Putamen (tissue), 1 donor: ENCODE measurements around the gene PKN2.

Experiments used
- DNase-seq: peaks from one replicate; pipeline ENCODE4 v3.0.0-alpha.2; 2016; ENCODE audit warnings: low spot score

Gene PKN2

DNA sequence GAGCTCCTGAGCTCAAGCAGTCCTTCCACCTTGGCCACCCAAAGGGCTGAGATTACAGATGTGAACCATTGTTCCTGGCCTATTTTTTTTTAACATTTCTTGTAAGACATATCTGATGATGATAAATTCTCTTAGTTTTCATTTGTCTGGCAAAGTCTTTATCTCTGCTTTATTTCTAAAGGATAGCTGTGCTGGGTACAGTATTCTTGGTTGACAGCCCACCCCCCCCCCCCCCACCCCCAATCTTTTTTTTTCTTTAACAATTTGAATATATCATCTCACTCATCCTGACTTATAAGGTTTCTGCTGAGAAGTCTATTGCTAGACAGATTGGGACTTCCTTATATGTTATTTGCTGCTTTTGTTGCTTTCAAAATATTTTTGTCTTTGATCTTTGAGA, 51.3 kb downstream of the PKN2 start:
- DNase-seq, result no peak

DNA sequence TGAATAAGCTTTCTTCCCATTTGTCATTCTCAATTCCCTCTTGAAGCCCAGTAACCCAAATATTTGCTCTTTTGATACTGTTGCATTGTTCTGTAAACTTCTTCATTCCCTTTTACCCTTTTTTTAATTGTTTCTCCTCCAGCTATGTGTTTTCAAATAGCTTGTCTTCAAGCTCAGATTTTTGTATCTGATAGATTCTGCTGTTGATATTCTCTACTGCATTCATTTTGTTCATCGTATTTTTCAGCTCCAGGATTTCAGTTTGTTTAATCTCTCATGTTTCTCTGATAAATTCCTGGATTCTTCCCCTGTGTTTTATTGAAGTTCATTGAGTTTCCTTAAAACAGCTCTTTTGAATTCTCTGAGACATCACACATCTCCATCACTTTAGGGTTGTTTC, 51.8 kb downstream of the PKN2 start:
- DNase-seq, result no peak

DNA sequence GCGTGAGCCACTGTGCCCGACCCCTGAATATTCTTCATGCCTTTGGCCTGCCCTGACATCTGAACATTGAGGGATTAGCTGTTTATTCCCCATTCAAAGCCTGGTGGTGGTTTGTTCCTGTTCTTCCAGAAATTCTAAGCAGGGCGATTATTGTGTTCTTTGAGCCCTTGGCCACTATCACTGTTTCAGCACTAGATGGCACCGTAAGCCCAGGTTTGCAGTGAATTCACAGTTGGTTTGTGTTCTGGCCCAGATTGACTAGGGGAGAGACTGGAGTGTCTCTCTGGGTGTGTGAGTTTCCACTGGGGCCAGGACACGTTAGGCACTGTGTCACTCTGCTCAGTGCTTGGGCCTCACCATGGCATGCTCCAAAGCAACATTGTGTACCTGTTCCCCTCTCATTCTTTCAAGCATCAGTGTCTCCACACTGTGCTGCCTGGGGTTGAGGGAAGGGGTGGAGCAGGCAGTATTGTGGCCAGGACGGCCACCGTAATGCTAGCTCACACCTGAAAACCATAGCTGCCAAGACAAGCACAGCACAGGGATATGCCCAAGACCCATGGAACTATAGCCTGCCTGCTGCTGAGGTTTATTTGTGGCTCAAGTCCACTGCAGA, 52.7 kb downstream of the PKN2 start:
- DNase-seq, result no peak

DNA sequence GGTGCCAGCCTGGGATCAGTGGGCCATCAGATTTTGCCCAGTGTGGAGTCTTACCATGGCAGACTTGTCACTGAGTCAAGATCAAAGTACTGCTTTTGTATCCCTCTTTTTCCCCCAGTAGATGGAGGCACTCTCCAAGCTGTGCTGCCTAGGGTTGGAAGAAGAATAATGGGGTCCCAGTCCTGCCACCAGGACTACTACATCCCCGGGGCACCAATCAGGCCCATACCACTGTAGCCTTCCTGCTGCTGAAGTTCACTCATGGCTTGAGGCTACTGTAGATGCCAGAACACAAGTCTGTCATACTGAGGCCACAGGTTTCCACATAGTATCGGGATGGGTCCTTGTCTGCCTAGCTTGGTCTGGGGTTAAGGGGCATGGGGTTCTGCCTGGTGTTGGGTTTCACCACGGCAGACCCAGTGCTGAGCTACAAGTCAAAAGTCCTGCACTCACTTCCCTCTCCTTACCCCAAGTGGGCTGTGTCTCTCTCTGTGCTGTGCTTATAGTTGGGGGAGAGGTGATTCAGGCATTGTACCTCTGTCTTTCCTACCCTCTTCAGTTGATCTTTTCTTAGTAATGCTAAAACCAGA, 53.4 kb downstream of the PKN2 start:
- DNase-seq, result no peak

DNA sequence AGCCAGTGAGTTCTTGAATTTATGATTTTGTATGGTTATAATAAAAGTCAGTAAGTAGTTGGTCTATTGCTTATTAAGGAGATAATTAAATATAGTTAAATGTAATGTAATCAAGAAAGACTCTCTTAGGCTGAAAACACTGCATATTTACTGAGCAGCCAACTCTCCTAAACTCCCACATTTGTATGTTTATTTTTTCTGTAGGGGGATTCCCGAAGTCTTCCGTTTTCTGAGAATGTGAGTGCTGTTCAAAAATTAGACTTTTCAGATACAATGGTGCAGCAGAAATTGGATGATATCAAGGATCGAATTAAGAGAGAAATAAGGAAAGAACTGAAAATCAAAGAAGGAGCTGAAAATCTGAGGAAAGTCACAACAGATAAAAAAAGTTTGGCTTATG, 56.7 kb downstream of the PKN2 start:
- DNase-seq, result no peak

DNA sequence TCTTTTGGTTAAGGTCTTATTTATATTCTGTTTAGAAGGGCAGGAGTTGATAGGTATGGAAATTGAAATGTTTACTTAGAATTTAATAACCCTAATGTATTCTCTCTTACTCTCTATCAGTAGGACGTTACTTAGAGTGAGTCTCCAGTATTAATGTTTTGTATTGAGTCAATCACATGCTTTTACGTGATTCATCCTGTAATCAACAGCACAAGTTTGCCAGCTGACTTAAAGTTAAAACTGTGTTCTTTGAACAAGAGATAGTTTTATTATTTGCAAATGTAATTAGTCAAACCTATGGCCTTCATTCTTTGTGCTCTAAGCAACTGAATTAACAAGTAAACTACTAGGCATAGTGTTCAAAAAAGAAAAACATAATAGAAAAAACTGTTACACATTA, 57.3 kb downstream of the PKN2 start:
- DNase-seq, result no peak

DNA sequence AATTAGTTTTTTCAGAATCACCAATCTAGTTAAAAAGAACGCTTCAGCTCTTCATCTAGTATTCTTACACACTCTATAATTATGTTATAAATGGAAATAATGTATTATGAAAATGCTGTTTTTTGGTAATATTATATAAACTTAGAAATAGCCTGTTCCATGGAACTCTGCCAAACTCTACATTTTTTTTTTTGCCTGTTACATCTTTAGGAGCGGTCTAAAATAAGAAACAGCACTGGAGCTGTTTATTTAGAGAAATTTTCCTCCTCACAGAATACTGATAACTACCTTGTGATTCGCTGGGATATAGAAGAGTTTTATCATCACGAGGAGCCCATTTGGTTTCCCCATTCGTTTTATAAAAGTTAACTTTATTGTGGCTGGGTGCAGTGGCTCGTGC, 58.5 kb downstream of the PKN2 start:
- no peak for DNase-seq

DNA sequence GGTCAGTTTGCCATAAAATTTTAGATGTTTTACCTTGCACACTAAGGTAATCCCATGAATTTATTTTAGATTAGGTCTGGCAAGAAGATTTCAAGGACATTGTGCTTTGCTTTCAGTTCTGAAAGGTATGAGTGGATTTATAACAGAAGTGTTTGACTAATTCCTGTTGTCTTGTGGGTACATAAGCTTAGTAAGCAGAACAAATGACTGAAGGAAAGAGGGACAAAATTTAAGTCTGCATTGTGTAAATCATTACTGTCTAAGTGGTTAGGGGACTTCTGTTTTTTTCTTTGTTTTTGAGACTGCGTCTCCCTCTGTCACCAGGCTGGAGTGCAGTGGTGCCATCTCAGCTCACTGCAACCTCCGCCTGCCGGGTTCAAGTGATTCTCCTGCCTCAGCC, 60.1 kb downstream of the PKN2 start:
- no peak for DNase-seq

DNA sequence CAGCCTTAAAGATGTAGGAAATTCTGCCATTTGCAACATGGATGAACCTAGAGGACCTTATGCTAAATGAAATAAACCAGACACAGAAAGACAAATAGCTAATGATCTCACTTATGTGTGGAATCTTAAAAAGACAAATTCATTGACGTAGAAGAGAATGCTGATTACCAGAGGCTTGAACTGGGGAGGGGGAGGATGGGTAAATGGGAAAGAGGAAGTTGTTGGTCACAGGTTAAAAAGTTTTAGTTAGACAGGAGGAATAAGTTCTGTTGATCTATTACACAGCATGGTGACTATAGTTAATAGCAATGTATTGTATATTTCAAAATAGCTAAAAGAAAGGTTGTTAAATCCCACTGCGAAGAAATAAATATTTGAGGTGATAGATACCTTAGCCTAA, 62.8 kb downstream of the PKN2 start:
- no peak for DNase-seq

DNA sequence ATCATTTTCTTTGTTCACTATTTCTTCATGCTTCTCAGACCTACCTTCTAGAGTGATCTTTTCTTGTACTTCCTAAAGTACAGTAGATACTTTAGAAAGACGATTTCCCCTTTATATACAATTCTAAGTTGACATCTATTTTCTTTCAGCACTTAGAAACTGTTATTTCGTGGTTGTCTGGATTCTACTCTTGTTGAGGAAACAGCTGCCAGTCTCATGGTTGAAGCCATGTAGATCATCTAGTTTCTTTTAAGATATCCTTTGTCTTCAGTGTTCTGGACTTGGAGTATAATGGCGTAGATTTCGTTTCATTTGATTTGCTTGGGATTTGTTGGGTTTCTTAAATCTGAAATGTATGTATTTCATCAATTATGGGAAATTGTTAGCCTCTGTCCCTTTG, 67.6 kb downstream of the PKN2 start:
- DNase-seq, result no peak

DNA sequence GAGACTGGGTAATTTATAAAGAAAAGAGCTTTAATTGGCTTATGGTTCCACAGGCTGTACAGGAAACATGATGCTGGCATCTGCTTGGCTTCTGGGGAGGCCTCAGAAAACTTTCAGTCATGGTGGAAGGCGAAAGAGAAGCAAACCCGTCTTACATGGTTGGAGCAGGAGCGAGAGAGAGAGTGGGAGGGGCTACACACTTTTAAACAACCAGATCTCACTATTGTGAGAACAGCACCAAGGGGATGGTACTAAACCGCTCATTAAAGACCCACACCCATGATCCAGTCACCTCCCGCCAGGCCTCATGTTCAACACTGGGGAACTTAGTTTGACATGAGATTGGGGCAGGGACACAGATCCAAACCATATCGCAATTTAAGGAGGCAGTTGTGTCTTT, 69.4 kb downstream of the PKN2 start:
- DNase-seq, result no peak

DNA sequence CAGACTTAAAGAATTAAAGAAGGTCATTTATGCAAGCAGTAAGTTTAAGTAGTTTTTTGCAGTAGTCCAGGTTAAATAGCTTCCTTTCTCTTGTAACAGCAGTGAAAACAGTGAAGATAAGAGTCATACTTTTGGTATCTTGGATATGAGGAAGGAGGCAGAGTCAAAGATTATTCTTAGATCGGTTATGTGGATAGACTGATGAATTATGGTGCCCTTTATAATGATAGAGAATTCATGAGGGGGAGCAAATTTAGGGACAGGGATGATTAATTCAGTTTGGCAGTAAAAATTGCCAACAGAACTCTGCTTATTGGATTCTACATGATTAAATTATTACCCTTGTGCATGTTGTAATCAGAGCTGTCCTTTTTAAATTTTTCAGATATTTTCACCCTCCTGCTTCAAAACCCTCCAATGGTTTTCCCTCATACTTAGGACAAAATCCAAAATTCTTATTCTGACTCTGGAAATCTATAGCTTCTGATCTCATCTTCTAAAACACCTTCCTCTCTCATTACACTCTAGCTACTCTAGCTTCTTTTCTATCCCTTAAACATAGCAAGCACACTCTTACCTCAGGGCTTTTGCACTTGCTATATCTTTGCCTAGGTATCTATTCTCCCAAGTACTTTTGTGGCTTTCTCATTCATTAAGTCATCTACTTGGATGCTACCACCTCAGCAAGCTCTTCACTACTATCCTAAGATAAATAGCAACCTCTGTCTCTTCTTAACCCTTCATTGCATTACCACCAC, 79.8 kb downstream of the PKN2 start:
- DNase-seq, result no peak

DNA sequence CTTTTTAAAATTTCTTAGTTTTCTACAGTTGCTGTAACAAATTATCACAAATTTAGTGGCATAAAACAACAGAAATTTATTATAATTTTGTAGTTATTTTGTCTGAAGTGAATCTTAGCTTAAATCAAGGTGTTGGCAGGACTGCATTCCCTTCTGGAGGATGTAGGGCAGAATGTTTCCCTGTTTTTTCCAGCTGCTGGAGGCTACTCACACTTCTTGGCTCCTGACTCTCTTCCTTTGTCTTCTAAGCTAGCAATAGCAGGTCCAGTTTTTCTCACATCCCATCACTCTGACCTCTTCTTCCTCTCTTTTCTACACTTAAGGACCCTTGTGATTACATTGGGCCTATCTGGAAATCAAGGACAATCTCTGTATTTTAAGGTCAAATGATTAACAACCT, 84.1 kb downstream of the PKN2 start:
- DNase-seq, result no peak

DNA sequence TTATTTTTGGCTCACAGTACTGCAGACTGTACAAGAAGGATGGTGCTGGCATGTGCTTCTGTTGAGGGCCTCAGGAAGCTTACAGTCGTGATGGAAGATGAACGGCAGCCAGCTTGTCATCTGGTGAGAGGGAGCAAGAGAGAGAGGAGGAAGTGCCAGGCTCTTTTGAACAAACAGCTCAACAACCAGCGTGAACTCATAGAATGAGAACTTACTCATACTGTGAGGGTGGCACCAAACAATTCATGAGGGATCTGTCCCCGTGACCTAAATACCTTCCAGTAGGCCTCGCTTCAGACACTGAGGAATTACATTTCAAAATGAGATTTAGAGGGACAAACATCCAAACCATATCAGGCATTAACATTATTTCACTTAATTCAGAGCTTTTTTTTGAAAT, 84.7 kb downstream of the PKN2 start:
- DNase-seq, result no peak

DNA sequence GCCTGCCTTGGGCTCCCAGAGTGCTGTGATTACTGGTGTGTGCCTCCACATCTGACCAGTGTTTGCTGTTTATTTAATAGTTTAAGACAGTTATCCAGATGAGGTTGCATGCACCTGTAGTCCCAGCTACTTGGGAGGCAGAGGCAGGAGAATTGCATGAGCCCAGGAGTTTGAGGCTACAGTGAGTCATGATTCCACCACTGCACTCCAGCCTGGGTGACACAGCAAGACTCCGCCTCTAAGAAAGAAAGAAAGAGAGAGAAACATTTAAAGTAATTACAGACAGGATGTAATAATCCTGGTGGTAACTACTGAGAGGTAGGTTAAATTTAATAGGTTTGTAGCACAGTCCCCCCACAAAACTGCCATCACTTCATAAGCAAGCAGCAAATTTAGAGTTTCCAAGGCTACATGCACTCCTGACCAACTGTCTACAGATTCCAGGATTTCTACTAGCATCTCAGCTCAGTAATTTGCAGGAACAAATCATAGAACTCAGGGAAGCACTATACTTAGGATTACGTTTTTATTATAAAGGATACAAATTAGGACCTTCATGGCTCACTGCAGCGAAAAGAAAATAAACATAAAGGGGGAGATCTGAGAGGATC, 89.6 kb downstream of the PKN2 start:
- DNase-seq, result no peak

DNA sequence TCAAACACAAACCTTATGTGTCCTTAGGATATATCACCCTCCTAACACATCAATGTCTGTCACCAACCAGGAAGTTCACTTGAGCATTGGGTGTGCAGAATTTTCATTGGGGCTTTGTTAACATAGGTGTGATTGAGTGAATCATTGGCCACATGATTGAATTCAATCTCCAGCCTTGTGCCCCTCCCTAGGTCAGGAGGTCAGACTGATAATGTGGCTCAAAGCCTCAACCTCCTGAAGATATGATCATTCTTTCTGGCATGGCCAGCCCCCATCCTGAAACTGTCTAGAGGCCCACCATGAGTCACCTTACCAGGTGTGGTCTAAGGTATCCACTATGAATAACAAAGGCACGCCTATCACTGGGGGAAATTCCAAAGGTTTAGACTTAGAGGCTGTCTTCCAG, 90.1 kb downstream of the PKN2 start:
- no peak for DNase-seq

DNA sequence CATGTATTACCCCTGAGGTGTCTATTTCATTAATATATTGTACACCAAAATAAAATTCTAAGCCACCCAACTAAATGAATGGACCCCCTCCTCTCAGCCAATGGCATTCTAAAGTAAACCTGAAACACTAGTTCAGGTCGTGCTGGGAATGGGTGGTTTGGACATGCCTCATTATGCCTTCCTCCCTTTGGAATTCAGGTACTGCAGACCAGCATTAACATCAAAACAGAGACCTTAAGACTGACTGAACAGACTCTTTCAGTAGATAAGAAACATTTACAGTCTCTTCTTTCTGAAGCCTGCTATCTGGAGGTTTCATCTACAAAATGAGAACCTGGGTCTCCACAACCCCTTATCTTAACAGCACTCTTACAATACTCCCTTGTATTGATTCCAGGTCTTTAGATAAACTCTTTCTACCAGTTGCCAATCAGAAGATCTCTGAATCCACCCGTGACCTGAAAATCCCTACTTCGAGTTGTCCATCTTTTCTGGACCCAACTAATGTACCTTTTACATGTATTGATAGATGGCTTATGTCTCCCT, 93.6 kb downstream of the PKN2 start:
- no peak for DNase-seq

DNA sequence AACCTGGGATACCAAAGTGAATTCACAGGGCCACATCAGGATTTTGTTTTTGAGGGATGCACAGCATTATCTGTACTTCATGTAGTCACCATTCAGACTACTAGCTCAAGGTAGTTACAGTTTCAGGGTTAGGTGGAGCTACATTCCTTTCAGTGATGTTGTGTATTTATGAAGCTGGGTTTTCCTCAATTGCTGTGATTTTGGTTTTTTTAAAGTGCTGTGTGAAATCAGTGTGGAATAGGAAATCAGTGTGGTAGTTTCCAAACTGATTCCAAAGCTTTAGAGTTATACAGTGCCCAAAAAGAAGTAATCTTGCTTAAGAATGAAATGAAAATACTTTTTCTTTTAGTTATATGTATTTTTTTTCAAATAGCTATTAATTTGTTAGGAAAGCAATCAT, 95.8 kb downstream of the PKN2 start:
- no peak for DNase-seq

DNA sequence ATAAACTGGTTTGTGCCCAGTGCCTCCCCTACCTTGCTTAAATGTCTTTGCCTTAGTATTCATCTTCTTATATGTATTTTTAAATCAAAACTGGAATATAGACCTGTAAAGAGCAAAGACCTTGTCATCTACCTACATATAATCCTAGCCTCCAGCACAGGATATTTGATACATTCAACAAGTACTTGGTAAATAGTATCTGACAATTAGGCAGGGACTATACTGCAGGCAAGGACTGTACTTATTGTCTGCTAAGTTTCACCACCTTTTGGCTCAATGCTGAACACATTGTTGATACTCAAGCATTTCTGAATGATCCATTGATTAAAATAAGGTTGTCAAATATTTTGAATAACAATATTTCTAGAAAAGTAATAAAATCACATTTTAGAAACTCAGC, 96.4 kb downstream of the PKN2 start:
- DNase-seq, result no peak

DNA sequence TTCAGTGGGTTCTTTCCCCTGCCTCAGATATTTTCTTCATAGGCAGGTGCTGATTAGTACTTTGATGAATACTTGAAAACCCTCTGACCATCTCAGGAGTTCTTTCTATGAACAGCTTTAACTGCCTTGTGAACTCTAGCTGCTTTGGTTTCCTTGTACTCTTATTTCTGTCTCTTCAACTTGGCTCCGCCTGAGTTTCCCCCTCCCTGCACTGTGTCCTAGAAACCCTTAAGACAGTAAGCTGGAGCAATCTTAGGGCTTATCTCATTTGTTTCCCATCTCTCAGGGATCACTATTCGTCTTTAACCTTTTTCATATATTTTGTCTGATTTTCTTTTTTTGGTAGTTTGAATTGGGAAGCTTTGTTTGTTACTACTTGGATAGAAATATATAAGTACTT, 99.1 kb downstream of the PKN2 start:
- no peak for DNase-seq

DNA sequence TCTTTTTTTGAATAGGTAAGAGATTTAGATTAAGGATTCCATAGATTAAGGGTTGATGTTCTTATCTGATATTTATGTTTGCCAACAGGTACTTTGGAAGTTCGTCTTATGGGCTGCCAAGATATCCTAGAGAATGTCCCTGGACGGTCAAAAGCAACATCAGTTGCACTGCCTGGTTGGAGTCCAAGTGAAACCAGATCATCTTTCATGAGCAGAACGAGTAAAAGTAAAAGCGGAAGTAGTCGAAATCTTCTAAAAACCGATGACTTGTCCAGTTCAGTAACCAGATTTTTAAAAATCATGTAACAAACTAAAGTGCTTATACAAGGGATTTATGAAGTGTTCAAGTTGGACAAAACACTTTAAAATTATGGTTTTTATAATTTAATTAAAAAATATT, 100.5 kb downstream of the PKN2 start:
- DNase-seq, result no peak

DNA sequence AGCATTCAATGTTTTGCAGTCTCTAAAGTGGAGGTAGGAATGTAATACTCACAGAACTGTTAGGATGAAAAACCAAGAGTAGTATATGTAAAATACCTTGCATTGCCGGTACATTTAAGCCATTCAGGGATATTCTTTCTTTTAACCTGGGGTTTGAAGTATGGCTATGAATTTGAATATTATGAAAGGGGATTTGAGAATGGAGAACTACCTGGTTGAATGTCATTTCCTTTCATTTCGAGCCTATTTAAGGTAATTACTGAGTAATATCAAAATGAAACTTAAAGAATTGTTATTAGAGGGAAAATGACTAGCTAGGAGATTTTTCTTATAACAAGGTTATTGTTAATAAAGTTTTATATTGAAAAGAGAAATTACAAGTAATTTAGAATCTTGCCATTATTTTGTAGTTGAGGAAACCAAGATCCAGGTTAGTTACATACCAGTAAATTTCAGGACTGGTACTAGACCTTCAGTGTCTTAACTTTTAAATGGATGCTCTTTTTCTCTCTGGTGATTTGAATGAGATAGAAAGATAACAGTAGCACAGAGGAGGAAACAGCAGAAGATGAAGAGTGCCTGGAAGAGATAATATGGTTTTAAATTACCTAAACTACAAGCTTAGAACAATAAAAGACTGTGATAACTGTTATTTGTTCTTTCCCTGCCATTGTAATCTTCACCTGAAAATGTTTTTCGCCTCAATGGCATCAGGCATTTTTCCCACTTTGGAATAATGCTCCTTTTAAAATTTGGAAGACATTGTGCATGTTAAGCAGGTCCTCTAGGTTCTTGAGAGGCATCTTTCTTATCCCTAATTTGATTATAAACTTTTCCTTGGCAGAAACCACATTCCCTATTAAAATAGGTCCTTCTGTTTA, 103.2 kb downstream of the PKN2 start:
- DNase-seq, result no peak
